COLO668 (cell line): ENCODE results near the gene TMPRSS6.

ENCODE experiments used
- DNase-seq: peaks from one replicate; lab custom pipeline; 2025; ENCODE audit not compliant: unreplicated experiment; lab: John Stamatoyannopoulos, UW

Gene TMPRSS6

DNA sequence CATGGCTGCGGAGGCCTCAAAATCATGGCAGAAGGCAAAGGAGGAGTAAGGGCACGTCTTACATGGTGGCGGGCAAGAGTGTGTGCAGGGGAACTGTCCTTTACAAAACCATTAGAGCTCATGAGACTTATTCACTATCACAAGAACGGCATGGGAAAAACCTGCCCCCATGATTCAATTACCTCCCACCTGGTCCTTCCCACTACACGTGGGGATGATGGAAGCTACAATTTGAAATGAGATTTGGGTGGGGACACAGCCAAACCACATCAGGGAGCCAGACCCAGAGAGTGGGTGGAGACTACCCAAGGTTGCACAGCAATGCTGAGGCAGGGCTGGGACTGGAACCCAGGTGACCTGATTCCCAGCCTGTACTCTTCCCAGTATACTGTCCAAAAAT is 8.6 kb upstream of the TMPRSS6 start:
- DNase-seq, result no peak

DNA sequence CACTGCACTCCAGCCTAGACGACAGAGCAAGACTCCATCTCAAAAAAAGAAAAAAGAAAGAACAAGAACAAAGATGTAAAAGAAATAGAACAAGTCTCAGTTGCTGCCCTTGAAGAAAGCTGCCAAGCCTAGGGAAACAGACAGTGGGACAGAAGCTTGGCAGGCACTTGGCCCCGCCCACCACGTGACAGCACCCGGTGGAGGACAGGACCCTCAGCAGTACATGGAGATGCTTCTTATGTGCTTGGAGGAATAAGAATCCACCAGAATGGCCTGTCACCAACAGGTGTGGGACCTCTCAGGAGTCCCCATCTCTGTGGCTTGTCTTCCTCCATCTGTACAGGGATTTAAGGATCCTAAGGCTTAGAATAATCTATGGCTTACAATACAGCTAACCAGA is 7.6 kb upstream of the TMPRSS6 start:
- no peak for DNase-seq

DNA sequence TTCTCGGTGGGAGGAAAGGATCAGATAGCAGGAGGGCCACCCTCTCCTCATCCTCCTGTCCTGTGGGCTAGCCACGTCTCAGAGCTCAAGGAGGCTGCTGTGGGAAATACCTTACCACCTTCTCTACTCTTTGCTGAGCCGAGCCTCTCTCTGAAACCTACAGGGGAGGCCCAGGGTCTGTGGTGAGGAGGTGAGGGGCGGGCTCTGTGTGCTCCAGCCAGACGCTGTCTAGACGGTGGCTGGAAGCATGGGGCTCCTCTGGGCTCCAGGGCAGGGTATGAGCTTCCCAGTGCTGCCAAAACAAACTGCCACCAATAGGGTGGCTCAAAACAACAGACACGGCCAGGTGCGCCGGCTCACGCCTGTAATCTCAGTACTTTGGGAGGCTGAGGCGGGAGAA is 5.5 kb upstream of the TMPRSS6 start:
- no peak for DNase-seq

DNA sequence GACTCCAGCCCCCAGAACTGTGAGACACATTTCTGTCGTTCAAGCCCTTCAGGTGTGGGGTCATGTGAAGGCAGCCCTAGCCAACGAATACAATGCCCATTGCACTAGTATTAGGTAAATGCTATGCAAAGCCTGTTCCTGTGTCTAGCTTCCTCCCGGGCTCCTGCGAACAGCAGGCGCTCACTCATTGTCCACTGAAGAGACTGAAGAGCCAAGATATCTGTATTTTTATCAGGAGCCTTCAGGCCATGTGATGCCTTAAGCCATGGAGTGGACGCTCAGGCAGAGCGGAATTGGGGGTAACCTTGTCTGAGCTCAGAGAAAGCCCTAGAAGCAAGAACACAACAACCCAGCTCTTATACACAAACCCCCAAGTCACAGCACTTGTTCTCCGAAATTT is 4.2 kb upstream of the TMPRSS6 start:
- DNase-seq, result no peak

DNA sequence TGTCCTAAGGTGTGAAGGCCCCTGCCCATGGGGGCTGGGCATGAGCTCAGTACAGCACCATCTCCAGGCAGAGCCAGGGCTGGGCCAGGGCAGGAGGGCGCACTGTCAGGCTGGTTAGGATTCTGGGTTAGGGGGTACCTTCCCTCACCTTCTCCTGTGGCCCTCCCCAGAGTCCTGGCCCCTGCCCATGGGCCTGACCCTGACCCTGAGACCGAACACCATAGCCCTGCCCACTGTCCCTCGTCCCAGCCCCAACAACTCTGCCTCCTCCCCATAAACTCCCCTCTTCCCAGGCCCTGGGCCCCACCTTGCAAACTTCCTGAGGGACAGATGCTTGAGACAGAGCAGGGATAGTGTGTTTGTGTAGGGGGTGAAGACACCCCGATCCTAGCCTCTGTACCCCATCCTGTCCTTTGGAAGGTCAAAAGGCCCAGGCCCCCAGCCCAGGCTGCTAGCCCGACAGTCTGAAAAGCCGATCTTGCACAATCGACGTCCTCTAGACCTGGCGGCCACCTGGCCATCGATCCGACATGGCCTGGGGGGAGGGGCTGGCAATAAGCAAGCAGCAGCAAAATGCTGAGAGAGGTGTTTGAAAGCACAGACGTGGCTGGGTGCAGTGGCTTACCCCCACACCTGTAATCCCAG is 2.7 kb upstream of the TMPRSS6 start:
- DNase-seq, result peak; percentile 29

DNA sequence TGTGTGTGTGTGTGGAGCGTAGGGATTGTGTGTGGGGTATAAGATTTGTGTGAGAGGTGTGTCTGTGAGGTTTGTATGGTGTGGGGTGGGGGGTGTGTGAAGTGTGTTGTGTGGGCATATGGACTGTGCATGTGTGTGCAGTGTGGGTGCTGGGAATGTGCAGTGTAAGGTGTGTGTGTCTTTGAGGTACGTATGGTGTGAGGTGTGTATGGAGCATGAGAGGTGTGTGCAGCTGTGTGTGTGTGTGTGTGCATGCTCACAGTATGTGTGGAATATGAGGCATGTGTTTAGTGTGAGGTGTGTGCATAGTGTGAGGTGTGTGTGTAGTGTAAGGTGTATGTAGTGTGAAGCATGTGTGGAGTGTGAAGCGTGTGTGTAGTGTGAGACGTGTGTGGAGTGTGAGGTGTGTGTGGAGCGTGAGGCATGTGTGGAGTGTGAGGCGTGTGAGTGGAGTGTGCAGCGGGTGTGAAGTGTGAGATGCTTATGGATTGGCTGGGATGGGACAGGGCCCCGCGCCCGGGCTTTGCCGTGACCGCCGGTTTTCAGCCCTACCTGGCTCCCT is 1.7 kb upstream of the TMPRSS6 start:
- no peak for DNase-seq

DNA sequence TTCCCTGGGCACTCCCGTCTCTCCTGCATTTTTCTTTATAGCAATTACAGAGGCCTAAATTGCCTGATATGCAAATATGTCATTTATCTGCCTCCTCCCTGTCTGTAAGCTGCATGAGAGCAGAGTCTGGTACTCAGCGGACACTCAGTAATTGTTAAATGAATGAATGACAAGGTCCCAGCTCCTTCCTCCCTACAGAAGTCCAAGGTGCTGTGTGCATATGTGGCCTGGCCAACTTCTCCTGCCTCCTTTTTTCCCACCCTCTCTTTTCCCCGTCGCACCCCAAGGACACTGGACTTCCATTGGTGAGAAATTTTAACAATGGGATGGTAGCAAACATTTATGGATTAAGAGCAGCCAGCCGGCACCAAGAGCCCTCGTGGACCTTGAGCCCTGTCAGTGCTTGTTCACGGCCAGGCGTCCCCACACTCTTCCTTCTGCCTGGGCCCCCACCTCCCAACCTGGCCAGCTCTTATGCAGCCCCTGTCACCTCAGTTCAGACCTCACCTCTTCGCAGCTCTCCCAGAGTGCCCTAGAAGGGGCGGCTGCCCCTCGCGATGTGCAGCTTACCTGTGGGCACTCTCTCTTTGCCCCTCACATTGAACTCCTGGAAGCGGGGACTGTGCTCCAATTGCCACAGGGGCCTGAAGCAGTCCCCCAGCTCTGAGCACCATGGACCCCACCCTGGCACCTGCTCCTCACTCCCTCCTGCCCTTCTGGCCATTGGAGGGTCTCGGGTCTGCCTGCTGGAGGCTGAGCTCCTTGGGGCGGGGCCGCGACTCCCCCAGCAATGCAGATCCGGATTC is 1.5 kb downstream of the TMPRSS6 start:
- DNase-seq, result no peak

DNA sequence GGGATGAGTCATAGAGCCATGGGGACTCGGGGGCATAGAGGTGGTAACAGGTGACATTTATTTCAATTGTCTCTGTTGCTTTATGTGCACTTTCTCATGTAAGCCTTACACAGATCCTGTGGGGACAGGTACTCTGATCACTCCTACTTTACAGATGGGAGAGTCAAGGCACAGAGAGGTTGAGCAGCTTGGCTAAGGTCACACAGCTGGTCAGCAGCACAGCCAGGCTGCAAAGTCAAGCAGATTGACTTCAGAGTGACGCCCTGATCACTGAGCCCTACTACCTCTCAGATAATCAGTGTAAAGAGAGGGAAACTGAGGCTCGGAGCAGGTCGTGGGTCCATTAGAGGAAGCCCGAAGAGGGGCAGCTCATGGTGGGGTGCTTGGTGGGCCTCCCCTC is 3.5 kb downstream of the TMPRSS6 start:
- no peak for DNase-seq

DNA sequence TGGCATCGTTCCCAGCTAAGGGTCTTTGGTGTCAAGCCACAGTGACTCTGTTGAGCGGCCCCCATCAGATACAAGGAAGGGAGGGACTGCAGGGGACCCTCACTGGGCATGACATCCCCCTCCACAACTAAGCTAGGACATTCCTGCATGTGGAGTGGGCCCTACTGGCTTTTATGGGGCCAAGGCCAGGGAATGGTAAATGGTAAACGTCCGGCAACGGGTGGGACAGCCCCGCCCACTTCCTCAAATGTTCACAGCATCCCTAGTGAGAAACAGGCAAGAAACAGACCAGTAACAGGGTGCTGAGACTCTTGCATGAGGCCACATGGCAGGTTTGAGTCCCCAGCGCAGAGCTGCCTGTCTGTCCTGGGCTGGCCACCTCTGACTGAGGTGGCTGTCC is 4.4 kb downstream of the TMPRSS6 start:
- DNase-seq, result no peak

DNA sequence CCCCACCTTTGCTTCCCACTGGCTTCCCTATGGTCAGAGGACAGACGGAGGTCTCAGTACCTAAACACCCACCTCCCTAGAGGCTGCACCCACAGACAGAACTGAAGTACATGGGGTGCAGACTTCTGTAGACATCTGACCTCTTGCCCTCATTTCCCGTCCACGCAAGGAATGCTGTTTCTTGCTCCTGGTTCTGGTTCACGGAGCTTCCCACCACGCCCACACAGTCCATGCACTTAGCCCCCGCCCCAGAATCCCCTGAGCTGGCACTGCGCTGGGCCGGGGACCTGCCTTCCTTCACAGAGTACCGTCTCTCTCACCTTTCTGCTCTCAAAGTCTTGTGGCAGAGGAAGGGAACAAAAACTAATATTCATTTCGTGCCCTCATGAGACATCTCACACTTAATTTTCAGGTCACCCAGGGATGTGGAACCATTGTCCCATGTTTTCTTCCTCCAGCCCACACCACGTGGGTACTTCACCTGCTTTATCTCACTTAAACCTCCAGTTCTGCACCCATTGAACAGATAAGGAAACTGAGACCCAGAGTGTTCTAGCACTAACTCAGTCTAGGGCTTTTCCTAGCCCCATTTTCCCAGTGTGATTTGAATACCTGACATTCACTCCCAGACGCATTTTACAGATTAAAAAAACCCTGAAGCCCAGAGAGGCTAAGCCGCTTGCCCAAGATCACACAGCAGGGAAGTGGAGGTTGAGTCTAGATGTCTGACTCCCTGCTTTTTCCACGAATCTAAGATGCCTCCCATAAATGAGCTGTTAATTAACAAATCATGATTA is 5.7 kb downstream of the TMPRSS6 start:
- DNase-seq, result no peak

DNA sequence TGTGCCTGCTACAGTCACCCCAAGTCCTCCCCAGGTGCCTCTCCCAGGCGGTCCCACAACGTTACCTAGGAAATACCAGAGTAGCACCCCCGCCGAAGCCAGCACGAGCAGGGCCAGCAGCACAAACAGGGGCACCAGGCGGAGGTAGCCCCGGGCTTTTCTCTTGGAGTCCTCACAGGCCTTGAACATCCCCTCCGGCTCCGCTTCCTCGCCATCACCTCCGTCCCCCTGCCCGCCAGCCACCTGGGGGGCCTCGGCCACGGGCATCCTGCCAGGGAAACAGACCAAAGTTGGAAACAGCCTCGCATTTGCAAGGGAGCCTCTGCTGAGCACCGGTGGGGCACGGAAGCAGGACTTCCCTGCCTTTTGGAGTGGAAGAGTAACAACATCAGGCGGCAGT is 6.4 kb downstream of the TMPRSS6 start:
- DNase-seq, result no peak

DNA sequence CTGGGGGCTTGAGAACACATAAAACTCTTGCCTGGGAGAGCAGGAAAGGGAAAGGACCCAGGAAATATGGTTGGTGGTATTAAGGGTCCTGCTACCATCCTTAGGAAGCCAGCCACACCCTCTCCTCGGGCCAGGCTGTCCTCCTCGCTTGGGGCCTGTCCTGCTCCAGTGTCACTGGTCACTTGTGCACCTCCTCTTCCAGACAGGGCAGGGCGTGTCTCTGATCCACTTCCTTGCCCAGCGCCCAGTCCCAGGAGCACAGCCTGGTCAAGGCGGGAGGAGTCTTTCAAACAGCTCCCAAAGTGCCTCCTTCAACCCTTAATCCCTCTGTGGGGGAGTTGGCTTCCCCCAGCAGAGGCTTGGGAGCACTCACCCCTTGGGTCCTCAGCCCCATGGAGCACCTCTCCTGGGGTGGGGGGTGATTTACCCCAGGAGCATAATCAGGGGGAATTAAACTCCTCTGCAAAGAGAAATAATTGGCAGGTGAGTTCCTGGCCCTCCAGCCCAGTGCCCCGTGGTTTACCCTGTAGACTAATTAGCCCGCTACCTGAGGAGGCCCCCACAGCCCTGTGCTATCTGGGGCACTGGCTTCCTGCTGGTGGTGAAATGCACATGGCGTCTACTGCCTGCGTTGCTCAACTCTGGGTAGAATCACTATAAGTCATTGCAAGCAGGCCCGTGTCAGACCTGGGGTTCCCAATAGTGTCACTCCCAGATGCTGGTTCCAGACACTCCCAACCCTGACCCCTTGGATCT is 8.0 kb downstream of the TMPRSS6 start:
- DNase-seq, result no peak

DNA sequence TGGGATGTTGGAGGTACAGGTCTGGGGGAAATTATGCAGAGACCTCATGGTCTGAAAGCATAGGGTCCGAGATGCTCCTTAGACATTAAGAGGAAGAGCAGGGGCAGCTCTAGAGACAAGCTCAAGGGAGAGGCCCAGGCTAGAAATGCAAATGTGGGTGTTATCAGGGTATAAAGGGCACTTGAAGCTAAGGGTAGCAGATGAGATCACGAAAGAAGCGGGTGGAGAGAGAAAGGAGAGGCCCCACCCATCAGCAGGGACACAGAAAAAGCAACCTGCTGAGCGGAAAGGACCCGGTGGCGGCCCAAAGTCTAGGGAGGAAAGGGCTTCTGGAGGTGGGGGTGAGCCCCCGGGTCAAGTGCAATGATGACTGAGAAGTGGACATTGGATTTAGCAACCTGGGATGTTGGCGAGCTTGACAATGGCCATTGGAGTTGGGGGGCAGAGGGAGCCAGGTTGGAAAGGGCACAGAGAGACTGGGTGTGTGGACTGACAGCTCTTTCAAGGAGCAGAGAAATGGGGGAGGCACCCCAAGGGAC is 8.9 kb downstream of the TMPRSS6 start:
- DNase-seq, result no peak

DNA sequence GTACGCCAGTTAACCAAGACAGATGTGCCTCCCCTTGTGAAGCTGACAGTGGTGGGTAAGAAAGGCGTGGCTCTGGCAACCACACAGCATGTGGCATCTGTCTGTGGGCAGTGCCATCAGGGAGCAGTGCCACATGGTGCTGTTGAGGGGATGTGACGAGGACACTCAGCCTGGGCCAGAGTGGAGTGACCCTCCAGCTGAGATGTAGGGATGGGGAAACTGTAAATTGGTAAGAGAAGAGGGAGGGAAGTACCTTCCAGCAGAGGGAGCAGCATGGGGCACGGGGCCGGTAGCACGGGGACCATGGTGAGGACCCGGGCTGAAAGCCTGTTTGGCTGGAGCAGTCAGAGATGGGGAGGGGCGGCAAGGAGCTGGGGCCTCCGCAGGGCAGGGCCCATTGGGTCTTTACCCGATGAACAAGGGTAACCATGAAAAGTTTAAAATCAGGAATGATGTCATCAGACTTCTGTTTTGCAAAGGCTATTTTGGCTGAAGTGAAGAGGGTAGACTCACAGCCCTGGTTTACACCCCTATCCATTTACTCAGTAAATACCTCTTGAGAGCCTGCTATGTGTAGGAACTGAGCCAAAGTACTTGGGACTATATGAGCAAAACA is 10.4 kb downstream of the TMPRSS6 start:
- DNase-seq, result no peak

DNA sequence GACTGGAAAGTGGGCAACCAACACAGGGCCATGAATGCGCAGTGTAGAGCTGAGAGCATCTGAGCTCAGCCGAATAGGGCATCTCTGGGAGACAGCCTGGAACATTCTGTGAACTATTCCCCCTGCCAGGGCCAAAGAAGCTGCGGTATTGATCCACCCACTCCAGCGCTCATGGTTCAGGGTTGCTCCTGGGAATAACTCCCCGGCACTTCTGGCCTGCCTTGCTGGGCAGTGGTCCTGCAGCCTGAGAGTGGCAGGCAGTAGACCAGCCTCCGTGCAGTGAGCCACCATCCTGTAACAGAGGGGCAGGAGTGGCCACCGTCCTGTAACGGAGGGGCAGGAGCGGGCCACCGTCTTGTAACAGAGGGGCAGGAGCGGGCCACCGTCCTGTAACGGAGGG is 12.2 kb downstream of the TMPRSS6 start:
- no peak for DNase-seq

DNA sequence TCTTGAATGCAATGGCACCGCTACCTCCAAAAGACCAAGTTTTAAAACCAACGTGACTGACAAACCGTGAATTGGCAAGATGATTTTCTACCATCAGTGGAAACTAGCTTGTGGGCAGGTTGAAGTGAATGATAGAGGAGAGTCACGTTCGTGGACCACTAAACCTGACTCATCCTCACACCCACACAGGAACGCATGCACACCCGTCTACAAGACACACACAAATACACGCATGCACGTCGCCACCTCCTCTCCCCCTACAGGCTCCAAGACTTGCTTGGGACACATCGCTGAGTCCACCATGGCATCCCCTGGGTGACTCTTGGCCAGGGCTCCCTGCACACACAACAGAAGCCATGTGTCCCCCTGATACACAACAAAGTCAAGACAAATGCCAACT is 14.4 kb downstream of the TMPRSS6 start:
- no peak for DNase-seq

DNA sequence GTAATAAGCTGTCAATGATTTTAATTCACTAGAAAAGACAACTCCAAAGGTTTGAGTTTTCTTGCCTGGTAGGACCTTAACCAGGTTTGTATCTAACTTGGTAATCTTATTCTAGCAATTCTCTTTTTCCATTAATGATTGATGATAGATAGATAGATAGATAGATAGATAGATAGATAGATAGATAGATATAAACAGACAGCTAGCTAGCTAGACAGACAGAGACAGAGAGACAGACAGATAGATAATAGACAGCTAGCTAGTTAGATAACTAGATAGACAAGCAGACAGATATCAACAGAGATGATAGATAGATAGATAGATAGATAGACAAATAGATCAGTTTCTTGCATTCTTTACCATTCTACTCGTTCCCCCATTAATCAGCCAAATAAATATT is 15.3 kb downstream of the TMPRSS6 start:
- no peak for DNase-seq

DNA sequence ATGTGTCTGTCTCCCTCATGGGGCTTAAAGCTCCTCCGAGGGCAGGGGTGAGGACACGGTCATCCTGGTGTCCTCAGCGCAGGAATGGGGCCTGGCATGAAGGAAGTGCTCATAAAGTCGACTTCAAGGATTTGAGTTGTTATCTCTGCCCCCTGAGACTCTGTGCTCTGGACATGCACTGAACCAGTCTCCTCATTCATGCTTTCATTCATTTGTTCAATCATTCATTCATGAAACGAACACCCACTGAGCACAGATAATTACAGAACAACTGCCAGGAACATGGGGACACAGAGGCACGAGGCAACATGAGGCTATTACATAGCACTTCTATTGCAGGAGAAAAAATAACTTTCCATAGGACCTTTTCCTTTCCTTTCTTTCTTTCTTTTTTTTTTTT is 16.5 kb downstream of the TMPRSS6 start:
- DNase-seq, result no peak

DNA sequence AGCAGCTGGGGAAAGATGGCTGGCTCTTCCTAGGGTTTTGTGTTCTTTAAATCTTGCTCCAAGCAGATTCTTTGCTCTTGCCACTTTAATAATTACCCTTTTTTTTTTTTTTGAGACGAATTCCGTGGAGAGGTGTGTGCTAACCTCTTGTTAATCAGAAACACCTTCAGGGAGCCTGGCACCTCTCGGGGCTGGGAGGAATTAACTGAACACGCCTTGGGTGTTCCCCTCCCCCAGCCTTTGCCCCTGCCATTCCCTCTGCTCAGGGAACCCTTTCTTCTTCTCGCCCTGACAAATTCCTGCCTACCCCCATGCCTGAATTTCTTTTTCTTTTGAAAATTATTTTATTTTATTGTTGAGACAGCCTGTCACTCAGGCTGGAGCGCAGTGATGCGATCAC is 17.5 kb downstream of the TMPRSS6 start:
- DNase-seq, result no peak
